ENCODE results near the gene TSPAN33. TPM values are rescaled to one million over a fixed set of nuclear protein-coding genes. Genes with fewer than 3 reads are reported as not detected.

The TSPAN33 gene
- total and polyA plus RNA-seq, 9 of the 15 experiments (the other 6 are each of a cell fraction or from before 2014, with no cell fraction given), result 0.03 to 1.5 (median 0.23) TPM; not detected in 2

DNA sequence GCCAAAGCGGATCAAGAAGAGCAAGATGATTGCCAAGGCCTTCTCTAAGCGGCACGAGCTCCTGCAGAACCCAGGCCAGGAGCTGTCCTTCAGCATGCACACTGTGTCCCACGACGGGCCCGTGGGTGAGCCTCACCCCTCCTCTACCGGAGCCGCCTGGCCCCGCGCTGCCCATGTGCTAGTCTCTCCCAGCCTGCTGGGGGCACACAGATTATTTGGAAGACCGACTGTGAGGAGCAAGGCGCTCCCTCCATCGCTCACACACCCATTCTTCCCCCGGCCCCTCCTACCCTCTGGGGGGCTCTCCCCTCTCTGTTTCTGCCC lies 66.4 kb downstream of the TSPAN33 start:
- no TSS peak for BruUV-seq (replicated peaks)
- H4K20me1 ChIP-seq (replicated peaks; ENCODE audit: control insufficient read depth, insufficient read depth, low read length), result peaks cover 14% of the 10 kb centered on the region
- DNase-seq (ENCODE audit: extremely low read depth in 1 of 4, low spot score in 3 of 4), result no peak
- peaks cover 47 to 73% of the 10 kb centered on the region in 2 experiments for H3K27me3 ChIP-seq (ENCODE audit: control insufficient read depth in 2 of 2, insufficient read depth in 2 of 2, low read length in 2 of 2)
- POLR2A ChIA-PET, result interaction anchor here (1.2 kb wide), 1 partner anchor 18 kb away, joined by 3 read pairs; no protein-coding TSS in a partner anchor
- no peak overlapping the region for H2AFZ ChIP-seq (ENCODE audit: low read depth, low read length)
- H3K4me1 ChIP-seq (replicated peaks in 1 of 2; ENCODE audit: control insufficient read depth in 2 of 2, insufficient read depth in 2 of 2, low read length in 2 of 2), result peaks cover 5 to 7% of the 10 kb centered on the region in 2 experiments; a peak in 3 of 5 replicates
- H3K4me2 ChIP-seq (ENCODE audit: insufficient read depth, low read length), result no peak overlapping the region
- CTCF ChIA-PET (ENCODE audit: low intra/inter-chr PET ratio), result interaction anchor here (0.6 to 2.4 kb wide), 7 partner anchors 46 to 784 kb away, joined by 3 to 8 read pairs (median 5); no protein-coding TSS in a partner anchor
- intact Hi-C loops (cut with micrococcal nuclease), result loop anchor here (1.0 to 5.0 kb wide), 5 partner anchors 47 to 784 kb away; no protein-coding TSS in a partner anchor
- in situ Hi-C loops (cut with MboI), result no loop called here
- no peaks in the 10 kb centered on the region for H3K9me1 ChIP-seq (ENCODE audit: control insufficient read depth, insufficient read depth, low read length)
- ATAC-seq, result no peak
- TF ChIP-seq FOXJ3 (CRISPR knock-in tag; IDR thresholded peaks at IDR 0.05), result no peak
- TF ChIP-seq THAP12 (CRISPR knock-in tag; IDR thresholded peaks at IDR 0.05), result 0 out of 2 replicates have a peak, but pooled peaks have one; percentile 9
- TF ChIP-seq DIDO1 (tag; IDR thresholded peaks at IDR 0.05; ENCODE audit: low read depth), result no peak
- TF ChIP-seq BRD9 (IDR thresholded peaks at IDR 0.05; ENCODE audit: low read depth, partially characterized antibody), result no peak
- TF ChIP-seq, protein P1, sequence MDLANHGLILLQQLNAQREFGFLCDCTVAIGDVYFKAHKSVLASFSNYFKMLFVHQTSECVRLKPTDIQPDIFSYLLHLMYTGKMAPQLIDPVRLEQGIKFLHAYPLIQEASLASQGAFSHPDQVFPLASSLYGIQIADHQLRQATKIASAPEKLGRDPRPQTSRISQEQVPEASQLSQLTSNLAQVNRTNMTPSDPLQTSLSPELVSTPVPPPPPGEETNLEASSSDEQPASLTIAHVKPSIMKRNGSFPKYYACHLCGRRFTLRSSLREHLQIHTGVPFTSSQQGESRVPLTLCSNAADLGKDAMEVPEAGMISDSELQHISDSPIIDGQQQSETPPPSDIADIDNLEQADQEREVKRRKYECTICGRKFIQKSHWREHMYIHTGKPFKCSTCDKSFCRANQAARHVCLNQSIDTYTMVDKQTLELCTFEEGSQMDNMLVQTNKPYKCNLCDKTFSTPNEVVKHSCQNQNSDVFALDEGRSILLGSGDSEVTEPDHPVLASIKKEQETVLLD (IDR thresholded peaks at IDR 0.05), result no peak
- no peak for TF ChIP-seq BRCA1 (IDR thresholded peaks at IDR 0.05)
- 0 out of 2 replicates have a peak, but pooled peaks have one; percentile 31 for TF ChIP-seq BRCA1 (CRISPR knock-in tag; IDR thresholded peaks at IDR 0.05)
- TF ChIP-seq MAX (CRISPR knock-in tag; IDR thresholded peaks at IDR 0.05), result peak; percentile 14; the same call in 1 of the 2 replicates
- TF ChIP-seq TAF9B (IDR thresholded peaks at IDR 0.05; ENCODE audit: partially characterized antibody), result no peak
- TF ChIP-seq KAT2B (IDR thresholded peaks at IDR 0.05; ENCODE audit: low read depth, low read length), result no peak
- no peak for FAIRE-seq
- H3K9me3 ChIP-seq (replicated peaks; ENCODE audit: control insufficient read depth, insufficient read depth, low read depth, low read length), result no peaks in the 10 kb centered on the region
- H3K27ac ChIP-seq (ENCODE audit: extremely low read depth, low read depth, low read length), result no peak overlapping the region
- no peak overlapping the region for H3K9ac ChIP-seq (ENCODE audit: insufficient read depth in 1 of 2, low read depth in 2 of 2, low read length in 2 of 2)
- WGBS (ENCODE audit: insufficient coverage, low coverage, missing lambda C conversion rate), result 41% methylated on average over 14 of the region's 14 CpGs
- H3K36me3 ChIP-seq (ENCODE audit: control insufficient read depth, insufficient read depth, low read length), result no peaks in the 10 kb centered on the region
- no peak overlapping the region for H3K4me3 ChIP-seq
- no peaks in the 10 kb centered on the region for H3K79me2 ChIP-seq (ENCODE audit: control insufficient read depth, insufficient read depth, low read length)

Data from K562 (cell line).